ENCODE data around the gene MTHFSD. TPM values are rescaled to one million over a fixed set of nuclear protein-coding genes. Genes with fewer than 3 reads are reported as not detected.

The MTHFSD gene
- total RNA-seq, 4 donors from 2014 or later: 10.1 to 17.9 (median 15.5) TPM

- WGBS: 95% methylated on average over 8 of the region's 8 CpGs
- H3K36me3 ChIP-seq: peaks cover 30 to 96% (median 62%) of the 10 kb centered on the region in 4 donors
- H3K4me3 ChIP-seq: no peak overlapping the region
- intact Hi-C loops (cut with DNase I): no loop called here
- no peaks in the 10 kb centered on the region for H3K9me3 ChIP-seq
- H3K27ac ChIP-seq (replicated peaks in 1 of 4): no peak overlapping the region
- TF ChIP-seq, protein P1, sequence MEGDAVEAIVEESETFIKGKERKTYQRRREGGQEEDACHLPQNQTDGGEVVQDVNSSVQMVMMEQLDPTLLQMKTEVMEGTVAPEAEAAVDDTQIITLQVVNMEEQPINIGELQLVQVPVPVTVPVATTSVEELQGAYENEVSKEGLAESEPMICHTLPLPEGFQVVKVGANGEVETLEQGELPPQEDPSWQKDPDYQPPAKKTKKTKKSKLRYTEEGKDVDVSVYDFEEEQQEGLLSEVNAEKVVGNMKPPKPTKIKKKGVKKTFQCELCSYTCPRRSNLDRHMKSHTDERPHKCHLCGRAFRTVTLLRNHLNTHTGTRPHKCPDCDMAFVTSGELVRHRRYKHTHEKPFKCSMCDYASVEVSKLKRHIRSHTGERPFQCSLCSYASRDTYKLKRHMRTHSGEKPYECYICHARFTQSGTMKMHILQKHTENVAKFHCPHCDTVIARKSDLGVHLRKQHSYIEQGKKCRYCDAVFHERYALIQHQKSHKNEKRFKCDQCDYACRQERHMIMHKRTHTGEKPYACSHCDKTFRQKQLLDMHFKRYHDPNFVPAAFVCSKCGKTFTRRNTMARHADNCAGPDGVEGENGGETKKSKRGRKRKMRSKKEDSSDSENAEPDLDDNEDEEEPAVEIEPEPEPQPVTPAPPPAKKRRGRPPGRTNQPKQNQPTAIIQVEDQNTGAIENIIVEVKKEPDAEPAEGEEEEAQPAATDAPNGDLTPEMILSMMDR (IDR thresholded peaks at IDR 0.05): no peak
- TF ChIP-seq POLR2AphosphoS5 (IDR thresholded peaks at IDR 0.05) (no peak), POLR2A (IDR thresholded peaks at IDR 0.05; ENCODE audit: low read depth) (no peak), EP300 (IDR thresholded peaks at IDR 0.05) (no peak)
- H3K27me3 ChIP-seq: no peaks in the 10 kb centered on the region
- no peaks in the 10 kb centered on the region for H3K4me1 ChIP-seq
- DNase-seq (ENCODE audit: extremely low spot score): no peak
Measured at GRCh38 chr16:86546638-86547013, 8.4 kb downstream of the MTHFSD start.

- Histone ChIP-seq H3K27me3 (no peaks in the 10 kb centered on the region), H3K36me3 (peaks cover 35 to 96% (median 62%) of the 10 kb centered on the region in 4 donors), H3K27ac (replicated peaks in 1 of 4) (no peak overlapping the region), H3K9me3 (no peaks in the 10 kb centered on the region), H3K4me3 (no peak overlapping the region), H3K4me1 (no peaks in the 10 kb centered on the region)
- no peak for DNase-seq (ENCODE audit: extremely low spot score)
- WGBS: 86% methylated on average over 12 of the region's 19 CpGs
- no peak for TF ChIP-seq POLR2AphosphoS5 (IDR thresholded peaks at IDR 0.05)
- TF ChIP-seq, protein P1 (IDR thresholded peaks at IDR 0.05): no peak
- intact Hi-C loops (cut with DNase I): no loop called here
Measured at GRCh38 chr16:86545954-86546637, 8.9 kb downstream of the MTHFSD start.

DNA sequence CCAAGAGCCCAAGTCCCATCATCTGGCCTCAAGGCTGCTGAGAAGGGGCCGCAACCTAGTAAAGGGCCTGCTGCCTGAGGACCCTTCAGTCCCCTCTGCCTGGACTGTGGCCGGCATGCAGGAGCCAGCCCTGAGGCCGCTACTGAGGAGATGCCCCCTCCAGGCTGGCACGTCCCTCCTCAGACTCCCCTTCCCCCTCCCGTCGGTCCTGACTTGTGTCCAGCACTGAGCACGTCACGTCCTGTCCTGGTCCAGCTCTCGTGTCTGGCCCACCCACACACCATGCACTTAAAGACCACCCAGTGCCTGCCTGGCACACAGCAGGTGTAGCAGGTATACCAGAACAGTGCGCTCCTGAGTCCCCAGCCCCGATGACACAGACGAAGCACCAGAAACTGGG, 9.6 kb downstream of the MTHFSD start:
- Histone ChIP-seq H3K9me3 (no peaks in the 10 kb centered on the region), H3K27me3 (no peaks in the 10 kb centered on the region), H3K4me3 (no peak overlapping the region), H3K4me1 (no peaks in the 10 kb centered on the region), H3K36me3 (peaks cover 39 to 97% (median 66%) of the 10 kb centered on the region in 4 donors), H3K27ac (replicated peaks in 1 of 4) (no peak overlapping the region)
- TF ChIP-seq, protein P1 (IDR thresholded peaks at IDR 0.05): no peak
- TF ChIP-seq EP300 (IDR thresholded peaks at IDR 0.05) (no peak), POLR2AphosphoS5 (IDR thresholded peaks at IDR 0.05) (no peak), POLR2A (IDR thresholded peaks at IDR 0.05; ENCODE audit: low read depth) (no peak)
- 92% methylated on average over 12 of the region's 12 CpGs for WGBS
- DNase-seq (ENCODE audit: extremely low spot score): no peak
- intact Hi-C loops (cut with DNase I): no loop called here

- TF ChIP-seq POLR2A (IDR thresholded peaks at IDR 0.05; ENCODE audit: low read depth): no peak
- TF ChIP-seq, protein P1 (IDR thresholded peaks at IDR 0.05): no peak
- TF ChIP-seq POLR2AphosphoS5 (IDR thresholded peaks at IDR 0.05): no peak
- TF ChIP-seq EP300 (IDR thresholded peaks at IDR 0.05): no peak
- no peak overlapping the region for H3K4me3 ChIP-seq
- H3K4me1 ChIP-seq: no peaks in the 10 kb centered on the region
- intact Hi-C loops (cut with DNase I): no loop called here
- peaks cover 46 to 97% (median 79%) of the 10 kb centered on the region in 4 donors for H3K36me3 ChIP-seq
- no peak overlapping the region for H3K27ac ChIP-seq (replicated peaks in 1 of 4)
- H3K27me3 ChIP-seq: no peaks in the 10 kb centered on the region
- H3K9me3 ChIP-seq: no peaks in the 10 kb centered on the region
- 88% methylated on average over 21 of the region's 21 CpGs for WGBS
- DNase-seq (ENCODE audit: extremely low spot score): no peak
Measured at GRCh38 chr16:86542756-86543750, 12.0 kb downstream of the MTHFSD start.
